ENCODE measurements around the gene POM121L12.

The POM121L12 gene

GRCh38 chr7:53022893-53023292, 12.5 kb upstream of the POM121L12 start:
- TF ChIP-seq Cebpa-rat (IDR thresholded peaks at IDR 0.05) = no peak

GRCh38 chr7:53048638-53049037, 13.2 kb downstream of the POM121L12 start:
- no peak overlapping the region for H3K27ac ChIP-seq
- no peaks in the 10 kb centered on the region for H3K36me3 ChIP-seq
- H3K4me1 ChIP-seq = no peaks in the 10 kb centered on the region
- no peak overlapping the region for H3K4me2 ChIP-seq
- no peak for TF ChIP-seq Cebpa-rat (IDR thresholded peaks at IDR 0.05)
- no peak overlapping the region for H3K9ac ChIP-seq
- no peak overlapping the region for H3K4me3 ChIP-seq
- no peaks in the 10 kb centered on the region for H4K20me1 ChIP-seq
- H3K27me3 ChIP-seq = no peaks in the 10 kb centered on the region
- no peaks in the 10 kb centered on the region for H3K9me3 ChIP-seq (replicated peaks in 1 of 11)

More at GRCh38 chr7:53022893-53023292, 12.5 kb upstream of the POM121L12 start:
- Histone ChIP-seq H3K36me3 (no peaks in the 10 kb centered on the region), H4K20me1 (no peaks in the 10 kb centered on the region), H3K9me3 (replicated peaks in 1 of 11) (peaks cover 0 to 2% (median 0%) of the 10 kb centered on the region in 11 experiments; a peak in 2 of 22 replicates), H3K4me1 (no peaks in the 10 kb centered on the region), H3K27me3 (no peaks in the 10 kb centered on the region), H3K9ac (no peak overlapping the region), H3K4me3 (no peak overlapping the region), H3K4me2 (no peak overlapping the region), H3K27ac (no peak overlapping the region)

DNA sequence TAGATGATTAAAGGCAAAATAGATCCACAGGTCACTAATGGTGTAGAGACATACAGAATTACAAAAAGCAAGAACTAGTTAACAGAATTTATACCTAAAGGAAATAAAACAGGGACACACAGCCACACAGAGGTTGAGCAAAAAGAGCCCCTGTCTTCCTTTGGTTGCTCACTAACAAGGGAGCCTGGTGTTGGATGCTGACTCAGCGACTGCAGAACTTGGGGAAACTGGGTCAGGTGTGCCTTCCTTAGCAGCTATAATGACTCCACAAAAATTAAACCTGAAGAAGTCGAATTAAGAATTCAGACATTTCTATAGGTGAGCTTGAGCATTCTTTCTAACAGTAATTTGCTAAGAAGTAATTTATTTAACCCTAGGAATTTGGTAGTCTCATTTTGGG, 15.0 kb downstream of the POM121L12 start:
- H3K27ac ChIP-seq = no peak overlapping the region
- H3K9me3 ChIP-seq (replicated peaks in 1 of 11) = no peaks in the 10 kb centered on the region
- no peaks in the 10 kb centered on the region for H3K27me3 ChIP-seq
- no peaks in the 10 kb centered on the region for H3K36me3 ChIP-seq
- no peaks in the 10 kb centered on the region for H3K4me1 ChIP-seq
- H3K9ac ChIP-seq = no peak overlapping the region
- no peak overlapping the region for H3K4me3 ChIP-seq
- H4K20me1 ChIP-seq = no peaks in the 10 kb centered on the region
- no peak for TF ChIP-seq Cebpa-rat (IDR thresholded peaks at IDR 0.05)
- no peak overlapping the region for H3K4me2 ChIP-seq

GRCh38 chr7:53059591-53059990, 24.2 kb downstream of the POM121L12 start:
- Histone ChIP-seq H4K20me1 (no peaks in the 10 kb centered on the region), H3K4me2 (no peak overlapping the region), H3K9ac (no peak overlapping the region), H3K27ac (no peak overlapping the region), H3K4me3 (no peak overlapping the region), H3K27me3 (no peaks in the 10 kb centered on the region), H3K4me1 (no peaks in the 10 kb centered on the region), H3K9me3 (replicated peaks in 1 of 11) (no peaks in the 10 kb centered on the region; a peak in 1 of 22 replicates), H3K36me3 (no peaks in the 10 kb centered on the region)
- no peak for TF ChIP-seq Cebpa-rat (IDR thresholded peaks at IDR 0.05)

DNA sequence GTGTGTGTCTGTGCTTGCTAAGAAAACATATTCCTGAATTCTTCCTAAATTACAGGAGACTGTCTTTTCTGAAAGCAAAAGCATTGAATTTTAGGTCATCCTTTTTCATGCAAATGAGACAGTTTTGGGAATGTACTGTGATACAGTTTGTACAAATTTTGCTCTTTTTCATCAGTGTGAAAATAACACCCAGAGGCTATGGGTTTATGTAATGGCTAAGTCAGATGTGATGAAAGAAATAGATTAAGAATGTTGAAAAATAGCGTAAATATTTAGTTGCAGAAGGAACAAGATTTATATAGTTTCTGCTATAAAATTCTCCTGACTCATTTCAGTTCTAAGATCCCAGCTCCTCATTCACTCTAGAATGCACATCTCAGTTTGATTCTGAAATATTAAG, 24.6 kb downstream of the POM121L12 start:
- no peak overlapping the region for H3K27ac ChIP-seq
- H4K20me1 ChIP-seq = no peaks in the 10 kb centered on the region
- H3K4me3 ChIP-seq = no peak overlapping the region
- TF ChIP-seq Cebpa-rat (IDR thresholded peaks at IDR 0.05) = no peak
- no peak overlapping the region for H3K4me2 ChIP-seq
- no peak overlapping the region for H3K9ac ChIP-seq
- H3K27me3 ChIP-seq = no peaks in the 10 kb centered on the region
- no peaks in the 10 kb centered on the region; a peak in 1 of 22 replicates for H3K9me3 ChIP-seq (replicated peaks in 1 of 11)
- no peaks in the 10 kb centered on the region for H3K4me1 ChIP-seq
- no peaks in the 10 kb centered on the region for H3K36me3 ChIP-seq

DNA sequence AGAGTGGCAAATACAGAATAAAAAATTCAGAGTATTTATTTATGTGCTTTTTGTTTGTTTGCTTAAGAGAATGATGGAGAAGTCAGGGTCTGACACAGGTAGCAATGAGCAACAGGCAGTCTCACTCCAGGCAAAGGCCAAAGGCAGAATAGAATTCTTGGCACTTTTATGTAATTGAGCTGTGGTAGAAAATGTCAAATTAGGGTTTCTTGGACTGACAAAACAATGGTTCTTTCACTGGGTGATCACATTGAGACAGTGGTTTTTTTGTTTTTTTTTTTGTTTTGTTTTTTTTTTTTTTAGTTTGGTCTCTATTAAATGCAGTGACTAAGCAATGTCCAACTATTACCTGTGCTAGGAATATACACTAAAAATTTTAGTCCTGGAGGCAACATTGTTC, 27.4 kb downstream of the POM121L12 start:
- no peak for TF ChIP-seq Cebpa-rat (IDR thresholded peaks at IDR 0.05)
- no peak overlapping the region for H3K9ac ChIP-seq
- no peaks in the 10 kb centered on the region; a peak in 1 of 22 replicates for H3K9me3 ChIP-seq (replicated peaks in 1 of 11)
- H3K4me3 ChIP-seq = no peak overlapping the region
- H3K4me1 ChIP-seq = no peaks in the 10 kb centered on the region
- no peak overlapping the region for H3K27ac ChIP-seq
- H3K36me3 ChIP-seq = no peaks in the 10 kb centered on the region
- H3K4me2 ChIP-seq = no peak overlapping the region
- no peaks in the 10 kb centered on the region for H3K27me3 ChIP-seq
- no peaks in the 10 kb centered on the region for H4K20me1 ChIP-seq

DNA sequence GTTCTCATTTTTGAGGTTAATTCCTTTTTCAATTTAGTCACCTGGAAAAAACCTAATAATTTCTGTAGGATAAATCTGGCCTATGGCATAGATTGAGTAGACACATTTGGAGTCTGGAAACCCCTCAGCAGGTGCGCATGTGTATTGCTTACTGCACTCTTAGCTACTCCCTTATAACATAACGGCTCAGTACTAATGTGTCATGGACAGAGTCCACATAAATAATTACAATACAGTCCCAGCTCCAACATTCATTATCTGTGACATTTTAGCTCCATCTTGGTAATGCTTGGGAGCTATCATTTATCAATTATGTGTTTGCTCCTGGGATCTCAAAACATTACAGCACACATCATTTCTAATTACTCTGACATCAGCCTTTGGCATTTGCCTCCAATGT, 33.2 kb downstream of the POM121L12 start:
- Histone ChIP-seq H3K36me3 (no peaks in the 10 kb centered on the region), H3K4me3 (no peak overlapping the region), H3K9ac (no peak overlapping the region), H3K9me3 (replicated peaks in 1 of 11) (no peaks in the 10 kb centered on the region), H4K20me1 (no peaks in the 10 kb centered on the region), H3K27me3 (no peaks in the 10 kb centered on the region), H3K4me1 (peaks cover 0 to 6% (median 0%) of the 10 kb centered on the region in 10 experiments; a peak in 1 of 20 replicates), H3K4me2 (no peak overlapping the region), H3K27ac (no peak overlapping the region)
- no peak for TF ChIP-seq Cebpa-rat (IDR thresholded peaks at IDR 0.05)

DNA sequence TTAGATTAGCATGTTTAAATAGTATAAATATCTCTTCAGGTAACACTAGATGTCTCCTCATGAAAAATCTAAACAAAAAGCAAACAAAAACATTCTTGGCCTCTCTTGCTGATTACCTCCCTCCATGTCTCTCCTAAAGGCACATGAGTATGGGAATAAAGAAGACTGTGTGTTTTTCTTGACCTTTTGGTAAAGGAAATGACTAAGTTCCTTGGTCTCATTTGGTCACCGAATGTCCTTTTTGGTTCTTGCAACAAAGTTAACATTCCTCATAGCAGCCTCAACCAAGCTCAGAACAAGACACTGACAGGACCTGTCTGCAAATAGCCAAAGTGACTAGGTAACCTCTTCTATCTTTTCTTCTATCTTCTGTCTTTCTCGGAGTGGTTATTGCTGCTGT, 35.5 kb downstream of the POM121L12 start:
- Histone ChIP-seq H3K36me3 (no peaks in the 10 kb centered on the region), H3K4me1 (peaks cover 0 to 6% (median 0%) of the 10 kb centered on the region in 10 experiments; a peak in 1 of 20 replicates), H3K4me3 (no peak overlapping the region), H3K9ac (no peak overlapping the region), H3K9me3 (replicated peaks in 1 of 11) (no peaks in the 10 kb centered on the region), H3K27me3 (no peaks in the 10 kb centered on the region), H3K27ac (no peak overlapping the region), H4K20me1 (no peaks in the 10 kb centered on the region), H3K4me2 (peak overlapping the region in 3 of 11 experiments; percentile 0 to 33 (median 15); a peak in 3 of 22 replicates)
- TF ChIP-seq Cebpa-rat (IDR thresholded peaks at IDR 0.05) = no peak

All from BLaER1 treated with 17β-estradiol and CSF1 and Interleukin-3, amounts not matched to agents 10 nM and 100 nM (cell line).